Measurements from ENCODE around the gene DTNBP1. TPM values are rescaled to one million over a fixed set of nuclear protein-coding genes. Genes with fewer than 3 reads are reported as not detected.

DTNBP1 gene
- total and polyA plus RNA-seq, 2 of the 4 experiments (the other 2 are of a cell fraction): 4.8 to 18.7 TPM

DNA sequence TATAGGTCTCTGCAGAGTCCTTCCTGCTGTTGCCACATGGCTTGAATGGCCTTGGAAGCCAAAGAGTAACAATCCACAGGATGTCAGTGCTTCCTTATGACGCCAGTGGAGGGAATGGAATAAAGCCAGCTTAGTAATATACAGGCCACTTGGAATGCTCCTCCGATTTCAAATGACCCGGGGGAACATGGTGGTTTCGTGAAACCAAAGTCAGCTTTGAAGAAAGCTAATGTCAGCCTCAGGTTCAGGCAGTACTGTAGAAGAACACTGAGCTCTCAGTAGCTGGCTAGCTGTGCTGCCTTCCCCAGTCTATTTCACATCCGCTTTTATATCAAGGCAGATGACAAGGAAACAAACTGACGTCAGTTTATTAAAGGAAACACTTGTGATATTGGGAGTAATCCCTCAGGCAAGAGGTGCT lies 189.1 kb downstream of the DTNBP1 start:
- peak overlapping the region; percentile 46 for H2AK9ac ChIP-seq (replicated peaks; ENCODE audit: low read depth, low read length, poor library complexity)
- no peak for ATAC-seq (ENCODE audit: low read depth)
- H2BK15ac ChIP-seq (ENCODE audit: low read depth, low read length): peak overlapping the region; percentile 78; the same call in 2 of the 3 replicates
- H3K4me1 ChIP-seq (ENCODE audit: control insufficient read depth, insufficient read depth, low read length): peaks cover 31% of the 10 kb centered on the region
- TF ChIP-seq, protein P1, sequence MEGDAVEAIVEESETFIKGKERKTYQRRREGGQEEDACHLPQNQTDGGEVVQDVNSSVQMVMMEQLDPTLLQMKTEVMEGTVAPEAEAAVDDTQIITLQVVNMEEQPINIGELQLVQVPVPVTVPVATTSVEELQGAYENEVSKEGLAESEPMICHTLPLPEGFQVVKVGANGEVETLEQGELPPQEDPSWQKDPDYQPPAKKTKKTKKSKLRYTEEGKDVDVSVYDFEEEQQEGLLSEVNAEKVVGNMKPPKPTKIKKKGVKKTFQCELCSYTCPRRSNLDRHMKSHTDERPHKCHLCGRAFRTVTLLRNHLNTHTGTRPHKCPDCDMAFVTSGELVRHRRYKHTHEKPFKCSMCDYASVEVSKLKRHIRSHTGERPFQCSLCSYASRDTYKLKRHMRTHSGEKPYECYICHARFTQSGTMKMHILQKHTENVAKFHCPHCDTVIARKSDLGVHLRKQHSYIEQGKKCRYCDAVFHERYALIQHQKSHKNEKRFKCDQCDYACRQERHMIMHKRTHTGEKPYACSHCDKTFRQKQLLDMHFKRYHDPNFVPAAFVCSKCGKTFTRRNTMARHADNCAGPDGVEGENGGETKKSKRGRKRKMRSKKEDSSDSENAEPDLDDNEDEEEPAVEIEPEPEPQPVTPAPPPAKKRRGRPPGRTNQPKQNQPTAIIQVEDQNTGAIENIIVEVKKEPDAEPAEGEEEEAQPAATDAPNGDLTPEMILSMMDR (conservative IDR thresholded peaks at IDR 0.05; ENCODE audit: low read depth, low read length): no peak
- H3K9ac ChIP-seq (ENCODE audit: low read depth, low read length): no peak overlapping the region
- peak overlapping the region; percentile 51 for H3K18ac ChIP-seq (ENCODE audit: low read depth, low read length)
- peaks cover 29% of the 10 kb centered on the region for H3K9me1 ChIP-seq (ENCODE audit: insufficient read depth, low read length)
- WGBS, 2 experiments (ENCODE audit: extremely low coverage in 2 of 2, insufficient read length in 1 of 2): 20% methylated on average over 2 of the region's 6 CpGs; no CpG with 5 or more reads in 1 of the 2 experiments
- H3K23ac ChIP-seq (ENCODE audit: low read depth, low read length): 0 out of 2 replicates have a peak overlapping the region, but pooled peaks have one; percentile 28
- dilution Hi-C loops (cut with HindIII; ENCODE audit: low sequenced_read_pairs, unreplicated experiment): no loop called here
- peak overlapping the region; percentile 59; the same call in 1 of the 2 replicates for H4K91ac ChIP-seq (ENCODE audit: insufficient read depth, low read depth, low read length)
- H2AFZ ChIP-seq (replicated peaks; ENCODE audit: low read length, poor library complexity): no peak overlapping the region
- H3K4me3 ChIP-seq (ENCODE audit: insufficient read depth, low read depth, low read length): no peak overlapping the region
- no peaks in the 10 kb centered on the region for H3K9me3 ChIP-seq (ENCODE audit: control insufficient read depth, insufficient read depth, low read length)
- peak overlapping the region; percentile 59; the same call in 1 of the 2 replicates for H2BK20ac ChIP-seq (ENCODE audit: low read depth, low read length)
- H3K56ac ChIP-seq (ENCODE audit: extremely low read depth, insufficient read depth, low read length): no peak overlapping the region
- H4K5ac ChIP-seq (ENCODE audit: low read depth, low read length): peak overlapping the region; percentile 30; the same call in 1 of the 2 replicates
- DNase-seq: peak; percentile 88
- POLR2A ChIA-PET (ENCODE audit: unreplicated experiment): no interaction called here
- peak overlapping the region; percentile 82 for H3K14ac ChIP-seq (replicated peaks; ENCODE audit: low read depth, low read length)
- H2AK5ac ChIP-seq (ENCODE audit: low read depth, low read length): peak overlapping the region; percentile 87
- in situ Hi-C loops (cut with MboI; ENCODE audit: low sequenced_read_pairs): no loop called here
- peak overlapping the region; percentile 12; the same call in 1 of the 2 replicates for H3K27ac ChIP-seq (ENCODE audit: insufficient read depth, low read length)
- peak overlapping the region; percentile 63; the same call in 1 of the 2 replicates for H3K4me2 ChIP-seq (ENCODE audit: low read depth, low read length)
- peaks cover 26% of the 10 kb centered on the region for H4K20me1 ChIP-seq (ENCODE audit: insufficient read depth, low read length)
- CTCF ChIA-PET: interaction anchor here (0.6 kb wide), 1 partner anchor 750 kb away, joined by 4 read pairs; no protein-coding TSS in a partner anchor
- peaks cover 22% of the 10 kb centered on the region for H3K36me3 ChIP-seq (ENCODE audit: control insufficient read depth, insufficient read depth, low read length)
- H2BK5ac ChIP-seq (ENCODE audit: low read depth, low read length, poor library complexity, severe bottlenecking): peak overlapping the region; percentile 84
- intact Hi-C loops (cut with micrococcal nuclease): loop anchor here (10.0 kb wide), 1 partner anchor 409 kb away; no protein-coding TSS in a partner anchor
- peak overlapping the region in 1 of 2 experiments; percentile 82; a peak in 2 of 4 replicates for H4K8ac ChIP-seq (ENCODE audit: low read depth in 2 of 2, low read length in 2 of 2)
- BruUV-seq (replicated peaks): no TSS peak
- peak overlapping the region; percentile 66; the same call in 1 of the 2 replicates for H2BK120ac ChIP-seq (ENCODE audit: low read depth, low read length)
- peak overlapping the region; percentile 90 for H3K4ac ChIP-seq (ENCODE audit: low read depth, low read length)
- peaks cover 35 to 76% of the 10 kb centered on the region in 2 experiments for H3K79me1 ChIP-seq (ENCODE audit: low read depth in 1 of 2, low read length in 2 of 2)
- H3K27me3 ChIP-seq (ENCODE audit: control insufficient read depth, insufficient read depth, low read length): no peaks in the 10 kb centered on the region
